H1 (cell line): ENCODE results near the gene ALDH4A1. TPM values are rescaled to one million over a fixed set of nuclear protein-coding genes. Genes with fewer than 3 reads are reported as not detected.

Experiments
- CTCF ChIA-PET: fragments of 300-600 bp; sonication (Branson Sonifier 250); formaldehyde crosslinking; loops from one replicate; lab custom pipeline; 2021; ENCODE audit not compliant: partially characterized antibody; lab: Charles Lee
- POLR2A ChIA-PET: fragments of 300-600 bp; sonication (Branson Sonifier 250); formaldehyde crosslinking; loops from one replicate; lab custom pipeline; 2021; ENCODE audit warnings: inconsistent platforms; ENCODE audit not compliant: partially characterized antibody; lab: Charles Lee
- DNase-seq, 2 experiments: peaks; one replicate each; pipeline versions ENCODE4 v3.0.0 to v3.0.0-alpha.2; 2010 to 2022; ENCODE audit warnings: low spot score in 2 of 2, low read depth in 1 of 2, mixed read lengths in 1 of 2
- FAIRE-seq: peaks from 2 replicates; lab custom pipeline; 2011; peaks lifted over from hg19 to GRCh38; lab: Jason Lieb, UNC
- H2AFZ ChIP-seq: 2 replicates; pipeline ENCODE4 v1.8.1; 2012; ENCODE audit warnings: low read length, inconsistent platforms
- H2AK5ac ChIP-seq: 2 replicates; pipeline ENCODE4 v1.6.1; 2013; ENCODE audit warnings: low read depth, low read length
- H2BK120ac ChIP-seq: replicated peaks from 2 replicates; pipeline ENCODE3; 2013; ENCODE audit warnings: low read depth, low read length, inconsistent platforms
- H2BK12ac ChIP-seq: 2 replicates; pipeline ENCODE4 v1.6.1; 2013; ENCODE audit warnings: low read depth, low read length
- H2BK15ac ChIP-seq: 2 replicates; pipeline ENCODE4 v1.6.1; 2013; ENCODE audit warnings: low read length
- H2BK20ac ChIP-seq: 2 replicates; pipeline ENCODE4 v1.6.1; 2013; ENCODE audit warnings: low read length
- H2BK5ac ChIP-seq: 2 replicates; pipeline ENCODE4 v1.6.1; 2013; ENCODE audit warnings: low read depth, low read length
- H3K14ac ChIP-seq: 2 replicates; pipeline ENCODE4 v1.6.1; 2013; ENCODE audit warnings: inconsistent platforms; ENCODE audit not compliant: insufficient read length
- H3K18ac ChIP-seq: 2 replicates; pipeline ENCODE4 v1.6.1; 2013; ENCODE audit warnings: low read length; ENCODE audit errors: extremely low read depth
- H3K23ac ChIP-seq: 2 replicates; pipeline ENCODE4 v1.6.1; 2013; ENCODE audit warnings: inconsistent platforms; ENCODE audit not compliant: insufficient read length
- H3K23me2 ChIP-seq: 2 replicates; pipeline ENCODE4 v1.6.1; 2013; ENCODE audit warnings: low read depth, low read length
- H3K27ac ChIP-seq: 2 replicates; pipeline ENCODE4 v1.6.1; 2011; ENCODE audit warnings: low read depth, low read length, inconsistent platforms
- H3K27me3 ChIP-seq, 4 experiments: replicated peaks in 1 of 4; 1 replicate in 1 of 4; 2 replicates in 3 of 4; pipeline versions ENCODE4 v1.6.1 to v1.8.1; 2011 to 2013; ENCODE audit warnings: low read length in 3 of 4, mild to moderate bottlenecking in 3 of 4, inconsistent platforms in 2 of 4, mixed read lengths in 2 of 4, moderate library complexity in 1 of 4; ENCODE audit not compliant: control insufficient read depth in 3 of 4, insufficient read depth in 3 of 4; ENCODE audit errors: extremely low read depth in 1 of 4
- H3K36me3 ChIP-seq, 4 experiments: 2 replicates each; pipeline versions ENCODE4 v1.6.1 to v1.8.1; 2011 to 2013; ENCODE audit warnings: mild to moderate bottlenecking in 4 of 4, low read length in 3 of 4, moderate library complexity in 2 of 4, control low read depth in 1 of 4, inconsistent platforms in 1 of 4; ENCODE audit not compliant: insufficient read depth in 4 of 4, control insufficient read depth in 2 of 4
- H3K4ac ChIP-seq: replicated peaks from 2 replicates; pipeline ENCODE3; 2013; ENCODE audit warnings: low read length, low read depth, mixed read lengths, inconsistent platforms; ENCODE audit not compliant: insufficient read length
- H3K4me1 ChIP-seq, 4 experiments: replicated peaks in 1 of 4; 1 replicate in 1 of 4; 2 replicates in 3 of 4; pipeline versions ENCODE4 v1.6.1 to v1.8.1; 2011 to 2013; ENCODE audit warnings: low read length in 3 of 4, inconsistent platforms in 2 of 4, mixed read lengths in 1 of 4; ENCODE audit not compliant: insufficient read depth in 4 of 4, control insufficient read depth in 3 of 4
- H3K4me2 ChIP-seq, 2 experiments: 2 replicates each; pipeline versions ENCODE4 v1.6.1 to v1.8.1; 2011 to 2013; ENCODE audit warnings: low read depth in 2 of 2, low read length in 2 of 2, control low read depth in 1 of 2, inconsistent platforms in 1 of 2, mild to moderate bottlenecking in 1 of 2; ENCODE audit not compliant: insufficient read depth in 1 of 2
- H3K4me3 ChIP-seq, 4 experiments: fragments of 200-600, 300-600 bp in 1 of 4; sonication (generic), shearing (Covaris generic), sonication (Bioruptor Twin) in 1 of 4; 2 replicates each; pipeline versions ENCODE4 v1.5.1 to v1.8.1; 2011 to 2016; ENCODE audit warnings: low read length in 4 of 4, low read depth in 3 of 4, control low read depth in 2 of 4, inconsistent platforms in 2 of 4, mild to moderate bottlenecking in 2 of 4, mixed read lengths in 1 of 4, moderate library complexity in 1 of 4; ENCODE audit not compliant: insufficient read depth in 2 of 4; ENCODE audit errors: extremely low read depth in 1 of 4
- H3K56ac ChIP-seq: replicated peaks from 2 replicates; pipeline ENCODE3; 2013; ENCODE audit warnings: low read depth, mild to moderate bottlenecking, mixed read lengths, low read length, inconsistent platforms; ENCODE audit not compliant: insufficient read length
- H3K79me1 ChIP-seq: 2 replicates; pipeline ENCODE4 v1.6.1; 2013; ENCODE audit warnings: low read depth, low read length, control low read depth
- H3K79me2 ChIP-seq, 2 experiments: 2 replicates each; pipeline versions ENCODE4 v1.6.1 to v1.8.1; 2012 to 2013; ENCODE audit warnings: low read length in 2 of 2, mild to moderate bottlenecking in 2 of 2, inconsistent platforms in 1 of 2; ENCODE audit not compliant: insufficient read depth in 2 of 2, control insufficient read depth in 1 of 2
- H3K9ac ChIP-seq, 4 experiments: replicated peaks in 1 of 4; 1 replicate in 1 of 4; 2 replicates in 3 of 4; pipeline versions ENCODE4 v1.6.1 to v1.8.1; 2011 to 2013; ENCODE audit warnings: low read depth in 3 of 4, low read length in 3 of 4, control low read depth in 2 of 4, mild to moderate bottlenecking in 2 of 4, moderate library complexity in 2 of 4, inconsistent platforms in 1 of 4; ENCODE audit errors: extremely low read depth in 1 of 4
- H3K9me3 ChIP-seq, 2 experiments: 2 replicates each; pipeline versions ENCODE4 v1.6.1 to v1.8.1; 2012 to 2013; ENCODE audit warnings: mild to moderate bottlenecking in 2 of 2, moderate library complexity in 2 of 2, control low read depth in 1 of 2, inconsistent platforms in 1 of 2, low read depth in 1 of 2, low read length in 1 of 2, mixed read lengths in 1 of 2; ENCODE audit not compliant: insufficient read depth in 2 of 2
- H4K20me1 ChIP-seq, 2 experiments: replicated peaks in 1 of 2; 2 replicates each; pipeline versions ENCODE3 to v1.8.1; 2011 to 2013; ENCODE audit warnings: inconsistent platforms in 2 of 2, low read length in 2 of 2, mild to moderate bottlenecking in 1 of 2; ENCODE audit not compliant: insufficient read depth in 2 of 2, control insufficient read depth in 1 of 2
- H4K5ac ChIP-seq: 2 replicates; pipeline ENCODE4 v1.6.1; 2013; ENCODE audit warnings: low read length, low read depth, mixed read lengths, inconsistent platforms; ENCODE audit not compliant: insufficient read length
- H4K8ac ChIP-seq: 2 replicates; pipeline ENCODE4 v1.8.0; 2013; ENCODE audit warnings: mild to moderate bottlenecking, moderate library complexity, low read length, inconsistent platforms; ENCODE audit not compliant: insufficient read depth; ENCODE audit errors: extremely low read depth
- H4K91ac ChIP-seq: replicated peaks from 2 replicates; pipeline ENCODE3; 2013; ENCODE audit warnings: low read length, mixed read lengths, inconsistent platforms; ENCODE audit not compliant: insufficient read length
- EGR1 ChIP-seq: IDR thresholded peaks from 2 replicates; pipeline ENCODE4 v1.6.1; 2011; ENCODE audit warnings: low read depth, low read length, borderline replicate concordance
- EZH2 ChIP-seq: fragments of 200-600 bp; sonication (generic); IDR thresholded peaks from 2 replicates; pipeline ENCODE4 v1.7.1; 2012; ENCODE audit warnings: low read depth, mild to moderate bottlenecking, moderate library complexity, low read length, inconsistent platforms; ENCODE audit not compliant: severe bottlenecking
- GTF2F1 ChIP-seq: IDR thresholded peaks from 2 replicates; pipeline ENCODE4 v1.6.1; 2012; ENCODE audit warnings: low read depth, low read length, improper control_type of control experiment, borderline replicate concordance
- KDM1A ChIP-seq: fragments of 200-600, 300-600 bp; sonication (generic); IDR thresholded peaks from 2 replicates; pipeline ENCODE4 v1.7.1; 2016; ENCODE audit warnings: mild to moderate bottlenecking, low read length, borderline replicate concordance
- MAFK ChIP-seq: IDR thresholded peaks from 2 replicates; pipeline ENCODE4 v1.6.1; 2012; ENCODE audit warnings: low read depth, mild to moderate bottlenecking, improper control_type of control experiment, low read length
- NANOG ChIP-seq: IDR thresholded peaks from 2 replicates; pipeline ENCODE4 v1.6.1; 2011; ENCODE audit warnings: low read length, low read depth, mild to moderate bottlenecking, inconsistent platforms; ENCODE audit not compliant: insufficient read depth, poor library complexity, severe bottlenecking
- RAD21 ChIP-seq, 2 experiments: IDR thresholded peaks in 1 of 2; conservative IDR thresholded peaks in 1 of 2; 2 replicates each; pipeline ENCODE4 v1.6.1; 2011; ENCODE audit warnings: low read depth in 2 of 2, low read length in 2 of 2, improper control_type of control experiment in 1 of 2, inconsistent platforms in 1 of 2, mild to moderate bottlenecking in 1 of 2, moderate library complexity in 1 of 2
- RXRA ChIP-seq: IDR thresholded peaks from 2 replicates; pipeline ENCODE4 v1.6.1; 2011; ENCODE audit warnings: low read depth, mild to moderate bottlenecking, low read length, moderate library complexity; ENCODE audit not compliant: insufficient read depth
- SAP30 ChIP-seq: fragments of 300-600 bp; sonication (generic); IDR thresholded peaks from 2 replicates; pipeline ENCODE4 v1.7.1; 2012; ENCODE audit warnings: low read length, moderate library complexity, mild to moderate bottlenecking, inconsistent platforms; ENCODE audit not compliant: insufficient read depth, insufficient replicate concordance
- SP2 ChIP-seq: IDR thresholded peaks from 2 replicates; pipeline ENCODE4 v1.6.1; 2012; ENCODE audit warnings: mild to moderate bottlenecking, low read length, inconsistent platforms
- TAF1 ChIP-seq: IDR thresholded peaks from 2 replicates; pipeline ENCODE4 v1.6.1; 2011; ENCODE audit warnings: mild to moderate bottlenecking, low read depth, low read length
- TBP ChIP-seq: IDR thresholded peaks from 2 replicates; pipeline ENCODE4 v1.6.1; 2011; ENCODE audit warnings: low read depth, low read length, improper control_type of control experiment
- TCF12 ChIP-seq: IDR thresholded peaks from 2 replicates; pipeline ENCODE4 v1.6.1; 2011; ENCODE audit warnings: low read depth, mild to moderate bottlenecking, low read length
- WGBS, 2 experiments: shearing (Covaris generic) in 1 of 2; methylation state at CpG; one replicate each; pipeline versions ENCODE4 v1.1.6 to v1.1.7; 2013 to 2015; ENCODE audit warnings: low lambda C conversion rate in 2 of 2, mixed read lengths in 2 of 2, inconsistent platforms in 1 of 2, low coverage in 1 of 2, missing lambda C conversion rate in 1 of 2; ENCODE audit not compliant: insufficient replicate concordance in 2 of 2, insufficient coverage in 1 of 2, insufficient read length in 1 of 2; ENCODE audit errors: extremely low coverage in 1 of 2, missing lambda C conversion rate in 1 of 2; 5-methylcytosine and 5-hydroxymethylcytosine counted together
- polyA plus RNA-seq, 7 experiments: library from polyadenylated mRNA; depleted of rRNA in 3 of 7; stranded (reverse) in 5 of 7; unstranded in 2 of 7; fragments of >200 nt in 5 of 7; fragments of 200-250 nt in 2 of 7; gene quantifications; 1 replicate in 5 of 7; 2 replicates in 1 of 7; 4 replicates in 1 of 7; pipeline versions ENCODE4 v1.2.1 to v1.2.3, GENCODE V29; 2011 to 2013; ENCODE audit warnings: missing spikeins in 2 of 7, mixed read lengths in 2 of 7
- total RNA-seq: library from RNA; stranded (reverse); fragmentation: NEBNext Ultra II Directional; extraction: Animal tissue kit (Norgen Biotek cat#: 25700); gene quantifications from 2 replicates; pipeline ENCODE4 v1.2.1, GENCODE V29; 2021

The ALDH4A1 gene
- total and polyA plus RNA-seq, 2 of the 8 experiments (the other 6 are each of a cell fraction or from before 2014, with no cell fraction given), result 30.3 to 35.9 TPM

DNA sequence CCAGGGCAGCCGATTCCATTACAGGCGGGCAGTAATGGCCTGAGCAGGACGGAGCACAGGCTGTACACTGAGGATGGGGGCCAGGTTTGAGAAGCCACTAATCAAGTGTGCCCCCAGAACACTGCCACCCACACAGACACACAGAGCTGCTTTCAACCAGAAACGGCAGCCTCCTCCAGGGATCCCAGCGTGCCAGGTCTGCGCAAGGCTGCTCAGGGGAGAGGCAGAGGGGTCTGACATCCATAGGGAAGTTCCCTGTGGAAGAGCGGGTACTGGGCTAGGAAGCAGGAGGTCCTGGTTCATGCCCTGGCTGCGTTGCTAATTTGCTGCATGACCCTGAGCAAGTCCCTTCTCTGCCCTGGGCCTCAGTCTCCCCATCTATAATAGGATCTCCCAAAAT is 26.1 kb upstream of the ALDH4A1 start:
- Histone ChIP-seq H2BK5ac (no peak overlapping the region), H3K4me1 (peaks cover 0 to 13% (median 8%) of the 10 kb centered on the region in 4 experiments; a peak in 6 of 7 replicates), H3K23me2 (peaks cover 7% of the 10 kb centered on the region; the same call in 1 of the 2 replicates), H2BK20ac (no peak overlapping the region), H3K14ac (no peak overlapping the region), H3K4me2 (no peak overlapping the region), H4K20me1 (no peaks in the 10 kb centered on the region), H3K56ac (no peak overlapping the region), H3K79me1 (peaks cover 5% of the 10 kb centered on the region), H3K9me3 (no peaks in the 10 kb centered on the region), H3K9ac (no peak overlapping the region; a peak in 1 of 7 replicates), H3K27ac (no peak overlapping the region), H2BK120ac (no peak overlapping the region), H3K4me3 (no peak overlapping the region), H4K5ac (no peak overlapping the region), H3K4ac (no peak overlapping the region), H2BK15ac (no peak overlapping the region), H3K23ac (no peak overlapping the region), H2BK12ac (no peak overlapping the region), H3K79me2 (no peaks in the 10 kb centered on the region), H3K18ac (no peak overlapping the region), H3K36me3 (no peaks in the 10 kb centered on the region), H2AK5ac (no peak overlapping the region), H4K91ac (no peak overlapping the region), H3K27me3 (no peaks in the 10 kb centered on the region), H4K8ac (peak overlapping the region; percentile 35; the same call in 1 of the 2 replicates), H2AFZ (no peak overlapping the region)
- WGBS, 2 experiments, result 90% methylated on average over 8 of the region's 8 CpGs; no CpG with 5 or more reads in 1 of the 2 experiments
- ChIA-PET CTCF (interaction anchor here (0.8 to 10.0 kb wide), 9 partner anchors 8 to 347 kb away, joined by 3 to 109 read pairs (median 6); no protein-coding TSS in a partner anchor), POLR2A (interaction anchor here (1.4 kb wide), 1 partner anchor 27 kb away, joined by 4 read pairs; no protein-coding TSS in a partner anchor)
- FAIRE-seq (no peak), DNase-seq (no peak)
- TF ChIP-seq TBP (no peak), MAFK (no peak), SAP30 (no peak), NANOG (no peak), EZH2 (no peak), RXRA (no peak), KDM1A (no peak), SP2 (no peak), RAD21 (IDR thresholded peaks at IDR 0.05 in 1 of 2, conservative IDR thresholded peaks at IDR 0.05 in 1 of 2; ENCODE audit: low read depth in 2 of 2, low read length in 2 of 2) (no peak), TAF1 (no peak), EGR1 (no peak), GTF2F1 (no peak), TCF12 (no peak)
